ENCODE results near the gene CAV2.

DNA sequence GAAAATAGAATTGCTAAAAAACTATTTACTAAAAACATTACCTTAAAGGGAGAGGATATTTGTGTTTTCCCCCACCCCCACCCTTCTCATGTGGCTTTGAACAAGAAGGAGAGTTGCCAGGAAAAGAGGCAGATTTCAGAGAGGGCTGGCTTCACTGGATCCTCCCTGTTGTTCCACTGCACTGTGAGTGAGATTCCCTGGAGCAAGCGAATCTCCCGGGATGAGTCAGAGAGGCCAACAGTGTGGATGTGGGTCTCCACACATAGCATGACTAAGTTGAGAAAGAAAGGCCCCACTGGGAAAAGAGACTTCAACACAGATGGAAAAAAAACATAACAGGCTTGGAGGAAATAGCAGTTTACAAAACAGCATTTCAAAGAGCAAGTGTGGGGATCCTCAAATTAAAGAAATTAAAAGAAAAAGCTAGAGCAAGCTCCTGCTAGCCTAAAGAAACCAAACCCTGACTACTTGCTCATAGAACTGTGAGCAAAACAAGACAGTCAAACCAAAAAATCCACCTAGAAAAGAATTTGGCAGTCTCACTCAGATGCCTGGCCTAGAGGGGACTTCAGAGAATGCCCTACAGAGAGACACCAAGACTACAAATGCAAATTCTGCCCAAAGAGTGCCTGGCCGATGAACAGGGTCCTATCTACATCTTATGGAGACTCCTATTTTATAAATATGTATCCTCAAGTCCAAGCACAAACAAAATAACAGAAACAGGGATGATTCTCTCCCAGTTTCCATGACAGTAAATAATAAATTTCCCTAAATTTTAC lies 28.7 kb downstream of the CAV2 start:
- TF ChIP-seq, protein P1, sequence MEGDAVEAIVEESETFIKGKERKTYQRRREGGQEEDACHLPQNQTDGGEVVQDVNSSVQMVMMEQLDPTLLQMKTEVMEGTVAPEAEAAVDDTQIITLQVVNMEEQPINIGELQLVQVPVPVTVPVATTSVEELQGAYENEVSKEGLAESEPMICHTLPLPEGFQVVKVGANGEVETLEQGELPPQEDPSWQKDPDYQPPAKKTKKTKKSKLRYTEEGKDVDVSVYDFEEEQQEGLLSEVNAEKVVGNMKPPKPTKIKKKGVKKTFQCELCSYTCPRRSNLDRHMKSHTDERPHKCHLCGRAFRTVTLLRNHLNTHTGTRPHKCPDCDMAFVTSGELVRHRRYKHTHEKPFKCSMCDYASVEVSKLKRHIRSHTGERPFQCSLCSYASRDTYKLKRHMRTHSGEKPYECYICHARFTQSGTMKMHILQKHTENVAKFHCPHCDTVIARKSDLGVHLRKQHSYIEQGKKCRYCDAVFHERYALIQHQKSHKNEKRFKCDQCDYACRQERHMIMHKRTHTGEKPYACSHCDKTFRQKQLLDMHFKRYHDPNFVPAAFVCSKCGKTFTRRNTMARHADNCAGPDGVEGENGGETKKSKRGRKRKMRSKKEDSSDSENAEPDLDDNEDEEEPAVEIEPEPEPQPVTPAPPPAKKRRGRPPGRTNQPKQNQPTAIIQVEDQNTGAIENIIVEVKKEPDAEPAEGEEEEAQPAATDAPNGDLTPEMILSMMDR (conservative IDR thresholded peaks at IDR 0.05), result no peak
- TF ChIP-seq ZFX (IDR thresholded peaks at IDR 0.05), result no peak
